Measurements from ENCODE around the gene SLC22A16.
"Not testable (repeated sequence)": the region's sequence is repeated elsewhere in the genome, so short reads cannot be mapped to it uniquely, and the experiment has no call there.

Gene SLC22A16, protein sequence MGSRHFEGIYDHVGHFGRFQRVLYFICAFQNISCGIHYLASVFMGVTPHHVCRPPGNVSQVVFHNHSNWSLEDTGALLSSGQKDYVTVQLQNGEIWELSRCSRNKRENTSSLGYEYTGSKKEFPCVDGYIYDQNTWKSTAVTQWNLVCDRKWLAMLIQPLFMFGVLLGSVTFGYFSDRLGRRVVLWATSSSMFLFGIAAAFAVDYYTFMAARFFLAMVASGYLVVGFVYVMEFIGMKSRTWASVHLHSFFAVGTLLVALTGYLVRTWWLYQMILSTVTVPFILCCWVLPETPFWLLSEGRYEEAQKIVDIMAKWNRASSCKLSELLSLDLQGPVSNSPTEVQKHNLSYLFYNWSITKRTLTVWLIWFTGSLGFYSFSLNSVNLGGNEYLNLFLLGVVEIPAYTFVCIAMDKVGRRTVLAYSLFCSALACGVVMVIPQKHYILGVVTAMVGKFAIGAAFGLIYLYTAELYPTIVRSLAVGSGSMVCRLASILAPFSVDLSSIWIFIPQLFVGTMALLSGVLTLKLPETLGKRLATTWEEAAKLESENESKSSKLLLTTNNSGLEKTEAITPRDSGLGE

DNA sequence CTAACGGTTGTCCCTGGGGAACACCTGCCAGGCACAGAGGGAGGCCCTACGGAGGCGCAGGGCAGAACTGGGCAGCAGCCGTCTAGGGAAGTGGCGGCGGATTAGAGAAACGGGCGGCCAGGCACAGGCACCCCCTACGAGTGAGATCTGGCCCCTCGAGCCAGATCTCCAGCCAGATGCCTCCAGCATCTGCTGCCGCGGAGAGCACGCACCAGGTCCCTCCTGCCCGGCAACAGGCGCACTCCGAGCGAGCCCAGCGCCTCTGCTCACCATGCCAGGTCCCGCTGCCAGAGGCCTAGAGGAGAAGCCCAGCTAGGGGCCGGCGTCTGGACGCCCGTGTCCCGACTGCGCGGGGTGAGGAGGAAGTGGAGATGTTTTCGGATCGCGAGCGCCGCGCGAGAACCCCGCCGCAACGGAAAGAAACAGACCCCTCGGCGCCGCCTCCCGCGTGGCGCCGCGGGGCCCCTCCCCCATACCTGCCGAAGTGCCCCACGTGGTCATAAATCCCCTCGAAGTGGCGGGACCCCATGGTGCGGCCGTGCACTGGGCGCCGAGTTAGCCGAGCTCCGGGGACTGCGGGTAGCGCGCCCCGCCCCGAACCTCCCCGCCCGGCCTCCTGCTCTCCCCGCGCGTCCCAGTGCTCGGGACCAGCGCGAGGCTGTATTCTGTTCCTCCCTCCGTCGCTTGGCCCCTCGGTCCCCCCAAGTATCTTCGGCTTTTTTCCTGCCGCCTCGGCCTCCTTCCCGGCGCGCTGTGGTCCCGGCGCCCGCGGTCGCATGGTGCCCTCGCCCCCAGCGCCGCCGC, at the start of gene SLC22A16:
Gene SLC22A16 (minus strand): TSS at position 568 of the 804 bp plus-strand sequence. CDS start 39 bp downstream, at position 529.
- DNase-seq: no peak

DNA sequence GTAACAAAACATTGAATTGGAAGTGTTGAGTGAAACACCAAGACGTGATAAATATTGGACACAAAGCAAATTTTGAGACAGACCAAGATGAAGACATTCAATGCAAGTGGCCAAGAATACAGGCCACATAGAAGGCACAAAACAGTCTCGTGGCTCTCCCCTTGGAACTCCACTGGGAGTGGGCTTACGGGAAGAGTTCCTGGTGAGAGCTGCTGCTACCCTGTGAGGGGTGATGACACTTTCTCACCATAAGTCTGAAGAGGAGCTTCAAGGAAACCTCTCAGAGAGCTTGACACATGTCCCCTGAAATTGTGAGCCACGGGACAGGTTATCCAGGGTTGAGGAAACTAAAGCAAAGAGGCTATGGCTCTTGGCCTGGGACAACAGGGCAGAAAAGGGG, 48.6 kb upstream of the SLC22A16 start:
- no peak for DNase-seq

DNA sequence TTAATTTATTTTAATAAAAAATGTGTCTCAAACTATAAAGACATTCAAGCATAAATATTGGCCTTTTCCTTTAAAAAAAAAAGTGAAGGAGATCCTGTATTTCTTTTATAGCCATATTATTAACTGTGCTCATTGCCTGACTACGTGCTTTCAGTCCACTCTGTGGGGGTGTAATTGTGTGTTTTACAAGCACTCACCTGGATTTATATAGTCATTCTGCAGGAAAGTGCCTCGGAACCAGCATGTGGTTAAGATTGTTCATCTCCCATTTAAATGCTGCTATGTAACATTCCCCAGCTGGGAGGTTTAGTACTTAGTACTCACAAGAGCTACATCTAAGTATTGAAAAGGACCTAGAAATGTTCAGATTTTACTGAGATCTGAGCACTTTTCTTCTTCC, 47.9 kb upstream of the SLC22A16 start:
- no peak for DNase-seq

DNA sequence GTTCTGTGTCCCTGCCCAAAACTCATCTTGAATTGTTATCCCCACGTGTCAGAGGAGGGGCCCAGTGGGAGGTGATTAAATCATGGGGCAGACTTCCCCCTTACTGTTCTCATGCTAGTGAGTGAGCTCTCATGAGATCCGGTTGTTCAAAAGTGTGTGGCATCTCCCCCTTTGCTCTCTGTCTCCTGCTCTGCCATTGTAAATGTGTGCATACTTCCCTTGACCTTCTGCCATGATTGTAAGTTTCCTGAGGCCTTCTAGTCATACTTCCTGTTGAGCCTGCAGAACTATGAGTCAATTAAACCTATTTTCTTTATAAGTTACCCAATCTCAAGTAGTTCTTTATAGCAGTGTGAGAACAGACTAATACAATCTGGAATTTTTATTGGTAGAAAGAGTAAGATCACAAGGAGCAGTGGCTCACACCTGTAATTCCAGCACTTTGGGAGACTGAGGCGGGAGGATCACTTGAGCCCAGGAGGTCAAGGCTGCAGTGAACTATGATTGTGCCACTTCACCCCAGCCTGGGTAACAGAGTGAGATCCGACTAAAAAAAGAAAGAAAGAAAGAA, 47.1 kb upstream of the SLC22A16 start:
- no peak for DNase-seq

GRCh38 chr6:110522427-110522826, 46.0 kb upstream of the SLC22A16 start:
- DNase-seq: no peak

DNA sequence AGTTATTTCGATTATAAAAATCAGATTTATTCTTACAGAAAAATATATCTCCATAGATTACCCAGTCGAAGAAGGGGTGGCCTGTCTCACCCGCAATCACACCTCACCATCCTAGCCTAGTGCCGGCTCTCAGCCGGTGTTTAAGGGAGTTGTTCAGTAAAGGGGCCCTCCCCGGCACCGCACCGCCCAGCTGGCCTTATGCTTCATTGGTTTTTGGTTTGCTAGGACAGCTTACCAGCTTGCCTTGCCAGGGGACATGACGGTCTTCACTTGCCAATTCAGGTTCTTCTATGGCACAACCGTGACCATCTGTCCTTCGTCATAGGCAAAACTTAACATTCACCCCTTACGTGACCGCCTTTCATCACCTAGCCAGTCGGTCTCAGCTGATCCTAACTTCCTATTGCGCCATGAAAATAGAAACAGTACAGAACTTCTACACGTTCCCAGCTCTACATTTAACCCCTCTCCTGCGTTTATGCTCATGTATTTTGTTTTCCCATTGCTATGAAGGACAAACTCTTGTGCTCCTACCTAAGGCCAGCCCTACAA, 44.7 kb upstream of the SLC22A16 start:
- DNase-seq: no peak

DNA sequence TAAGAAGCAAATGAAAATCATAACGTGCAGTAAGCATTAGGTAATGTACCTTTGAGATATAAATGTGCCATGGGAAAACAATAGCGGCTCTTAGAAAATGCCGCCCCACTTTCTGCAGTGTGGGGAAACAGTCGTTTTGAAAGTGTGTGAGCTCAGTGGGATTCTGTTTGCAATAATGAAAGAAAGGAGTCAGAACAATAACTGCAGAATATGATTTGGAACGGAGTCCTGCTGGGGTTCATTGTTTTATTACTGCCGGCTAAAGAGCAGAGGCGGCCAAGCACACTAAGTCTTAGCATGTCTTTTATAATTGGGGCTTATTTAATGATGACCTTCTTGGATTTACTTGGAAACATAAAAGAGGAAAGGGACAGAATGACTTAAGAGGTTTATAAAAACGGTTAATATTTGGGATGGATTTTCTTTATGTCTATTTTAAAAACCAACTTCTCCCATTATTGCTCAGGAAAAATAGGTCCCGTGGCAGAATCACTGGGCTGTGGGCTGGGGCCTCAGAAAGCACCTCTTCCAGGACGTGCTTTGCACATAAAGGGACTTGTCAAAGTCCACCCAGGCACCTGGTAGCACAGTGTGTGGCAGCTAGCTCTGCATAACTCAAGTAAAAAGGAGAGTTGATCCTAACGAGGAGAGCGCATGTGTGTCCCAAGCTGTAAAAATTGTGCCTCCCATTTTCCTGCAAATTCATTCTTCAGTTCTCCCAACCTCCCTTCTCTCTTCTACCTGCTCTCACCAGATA, 44.0 kb upstream of the SLC22A16 start:
- no peak for DNase-seq

DNA sequence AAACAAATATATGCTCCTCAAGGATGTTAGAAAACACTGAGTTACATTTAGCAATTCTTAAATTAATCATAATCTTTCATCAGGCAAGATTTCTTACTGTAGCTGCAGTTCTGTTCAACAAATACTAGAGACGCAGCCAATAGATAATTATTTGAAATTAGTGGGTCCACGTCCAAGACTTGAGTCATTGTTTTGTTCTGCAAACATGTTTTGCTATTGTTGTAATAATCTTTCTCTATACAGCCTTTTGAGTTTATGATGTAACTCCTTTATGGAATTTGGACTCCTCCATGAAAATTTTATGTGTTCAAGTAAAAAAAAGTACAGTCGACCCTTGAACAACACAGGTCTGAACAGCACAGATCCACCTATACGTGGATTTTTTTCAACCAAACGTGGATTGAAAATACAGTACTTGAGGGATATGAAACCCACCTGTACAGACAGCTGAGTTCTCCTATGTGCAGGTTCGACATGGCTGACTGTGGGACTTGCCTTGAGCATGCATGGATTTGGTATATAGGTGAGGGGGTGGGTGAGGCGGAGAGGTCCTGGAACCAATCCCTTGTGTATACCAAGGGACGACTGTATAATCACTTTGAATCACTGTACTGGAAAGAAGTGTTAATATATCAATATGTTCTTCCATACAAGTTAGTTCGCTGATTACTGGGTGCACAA, 41.3 kb upstream of the SLC22A16 start:
- no peak for DNase-seq

DNA sequence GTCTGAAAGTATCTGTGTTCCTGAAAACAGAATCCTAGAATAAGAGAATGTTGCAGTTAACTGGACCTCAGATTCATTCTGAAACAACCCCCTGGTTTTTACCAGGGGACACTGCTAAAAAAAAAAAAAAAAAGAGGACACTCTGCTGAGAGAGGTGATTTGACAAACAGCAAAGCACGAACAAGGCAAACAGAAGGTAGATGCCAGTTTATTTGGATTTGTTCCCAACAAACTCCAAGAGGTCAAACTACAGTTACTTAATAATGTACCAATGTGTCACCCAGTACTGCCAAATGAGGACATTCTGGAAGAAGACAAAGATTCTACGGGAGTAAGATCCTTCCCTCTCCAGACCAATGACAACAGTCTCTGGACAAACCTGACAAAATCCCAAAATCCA, 40.6 kb upstream of the SLC22A16 start:
- no peak for DNase-seq

DNA sequence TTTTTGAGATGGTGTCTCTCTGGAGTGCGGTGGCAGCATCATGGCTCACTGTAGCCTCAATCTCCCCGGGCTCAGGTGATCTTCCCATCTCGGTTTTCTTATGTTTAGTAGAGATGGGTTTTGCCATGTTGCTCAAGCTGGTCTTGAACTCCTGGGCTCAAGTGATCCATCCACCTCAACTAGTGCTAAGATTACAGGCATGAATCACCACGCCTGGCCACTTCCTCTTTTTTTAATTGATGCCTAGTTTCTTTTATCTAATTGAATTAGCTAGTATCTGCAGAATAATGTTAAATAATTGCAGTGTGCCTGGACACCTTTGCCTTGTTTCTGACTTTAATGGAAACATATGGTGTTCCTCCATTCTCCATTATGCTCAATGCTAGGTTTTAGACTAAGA, 38.4 kb upstream of the SLC22A16 start:
- no peak for DNase-seq

DNA sequence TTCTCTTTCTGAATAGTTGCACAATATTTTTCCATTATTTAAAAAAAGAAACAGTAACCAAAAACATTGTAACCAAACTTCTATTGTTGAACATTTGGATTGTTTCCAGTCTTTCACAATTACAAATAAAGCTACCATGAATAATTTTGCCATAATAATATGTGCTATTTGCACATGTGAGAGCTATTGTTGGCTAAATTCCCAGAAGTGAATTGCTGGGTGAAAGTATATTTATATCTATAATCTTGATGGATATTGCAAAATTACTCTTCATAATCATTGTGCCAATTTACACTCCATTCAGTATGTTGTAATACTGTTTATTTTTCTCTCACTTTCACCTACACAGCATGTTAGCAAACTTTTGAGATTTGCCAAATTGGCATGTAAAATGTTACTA, 36.6 kb upstream of the SLC22A16 start:
- DNase-seq: no peak

DNA sequence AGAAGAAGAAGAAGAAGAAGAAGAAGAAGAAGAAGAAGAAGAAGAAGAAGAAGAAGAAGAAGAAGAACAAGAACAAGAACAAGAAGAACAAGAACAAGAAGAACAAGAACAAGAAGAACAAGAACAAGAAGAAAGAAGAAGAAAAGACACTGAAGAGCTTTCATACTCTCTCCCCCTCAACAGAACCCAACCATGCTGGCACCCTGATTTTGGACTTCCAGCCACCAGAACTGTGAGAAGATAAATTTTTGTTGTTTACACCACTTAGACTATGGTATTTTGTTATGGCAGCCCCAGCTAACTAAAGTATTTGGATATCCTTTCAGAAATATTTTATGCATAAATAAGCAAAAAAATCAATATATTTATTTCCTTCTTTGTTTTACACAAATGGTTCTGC, 36.1 kb upstream of the SLC22A16 start:
- DNase-seq: not testable (repeated sequence)

DNA sequence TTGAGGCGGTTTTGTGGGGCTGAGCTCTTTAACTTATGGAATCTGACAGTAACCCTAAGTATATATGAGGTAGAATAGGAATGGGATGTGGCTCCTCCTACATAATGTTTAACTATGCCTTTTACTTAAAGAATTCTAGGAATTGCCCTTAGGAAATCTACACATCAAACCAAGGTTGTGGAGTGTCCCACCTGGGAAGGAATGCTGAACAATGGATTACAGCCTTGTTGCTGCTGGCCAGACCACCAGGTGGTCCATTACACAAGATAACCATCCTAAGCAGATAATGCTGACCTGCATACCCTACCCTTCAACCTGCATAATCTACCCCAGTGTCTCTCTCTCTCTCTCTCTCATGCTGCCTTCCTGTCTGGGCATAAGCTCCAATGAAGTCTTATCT, 35.0 kb upstream of the SLC22A16 start:
- DNase-seq: no peak

DNA sequence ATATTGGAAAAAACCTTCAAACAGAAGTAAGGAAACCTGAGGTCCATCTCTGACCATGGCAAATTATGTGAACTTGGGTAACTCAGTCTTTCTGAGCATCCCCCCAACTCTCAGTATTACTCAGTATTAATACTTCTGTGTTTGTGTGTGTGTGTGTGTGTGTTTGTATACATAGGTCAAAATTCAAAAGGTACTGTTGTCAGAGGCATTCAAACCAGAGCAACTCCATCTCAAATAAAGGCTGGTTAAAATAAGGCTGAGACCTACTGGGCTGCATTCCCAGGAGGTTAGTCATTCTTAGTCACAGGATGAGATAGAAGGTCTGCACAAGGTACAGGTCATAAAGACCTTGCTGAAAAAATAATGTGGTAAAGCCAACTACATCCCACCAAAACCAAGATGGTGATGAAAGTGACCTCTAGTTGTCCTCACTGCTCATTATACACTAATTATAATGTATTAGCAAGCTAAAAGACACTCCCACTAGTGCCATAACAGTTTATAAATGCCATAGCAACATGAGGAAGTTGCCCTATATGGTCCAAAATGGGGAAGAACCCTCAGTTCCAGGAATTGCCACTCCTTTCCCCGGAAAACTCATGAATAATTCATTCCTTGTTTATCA, 33.3 kb upstream of the SLC22A16 start:
- no peak for DNase-seq

- DNase-seq: not testable (repeated sequence)
Measured at GRCh38 chr6:110504891-110505290, 28.5 kb upstream of the SLC22A16 start.

- DNase-seq: no peak
Measured at GRCh38 chr6:110495949-110496348, 19.5 kb upstream of the SLC22A16 start.

GRCh38 chr6:110493253-110493800, 16.9 kb upstream of the SLC22A16 start:
- no peak for DNase-seq

DNA sequence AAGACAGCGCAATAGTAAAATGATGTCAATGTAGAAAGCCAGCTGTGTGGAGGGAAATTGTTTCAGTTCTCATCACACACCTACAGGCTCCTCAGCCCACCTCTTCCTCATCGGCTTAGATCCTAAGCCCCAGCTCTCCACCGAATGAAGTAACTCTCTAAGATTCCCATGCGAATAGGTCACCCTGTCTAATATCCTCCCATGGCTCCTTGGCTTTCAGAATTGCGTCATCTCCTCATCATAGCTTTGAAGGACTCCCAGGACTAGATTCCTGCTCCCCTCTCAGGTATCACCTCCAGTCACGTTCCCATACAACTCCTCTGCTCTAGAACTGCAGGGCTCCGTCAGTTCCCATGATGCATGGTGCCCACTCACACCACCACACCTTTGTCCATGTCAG, 16.2 kb upstream of the SLC22A16 start:
- no peak for DNase-seq

GRCh38 chr6:110491644-110492317, 15.4 kb upstream of the SLC22A16 start:
- DNase-seq: no peak

GRCh38 chr6:110491299-110491643, 14.9 kb upstream of the SLC22A16 start:
- no peak for DNase-seq
